Measurements from ENCODE around the gene MEIKIN.

- TF ChIP-seq CTCF (IDR thresholded peaks at IDR 0.05) (no peak), POLR2A (IDR thresholded peaks at IDR 0.05) (no peak)
Observed at GRCh38 chr5:131795228-131795627, 150.2 kb downstream of the MEIKIN start.

Data from uterus (tissue), 2 donors.